GM12864 (cell line): Measurements from ENCODE around the gene WHRN.

ENCODE experiments used
- DNase-seq: peaks from one replicate; pipeline ENCODE4 v3.0.0-alpha.2; 2011; ENCODE audit warnings: low read depth
- H3K4me3 ChIP-seq: 2 replicates; pipeline ENCODE4 v1.5.1; 2011; ENCODE audit warnings: mild to moderate bottlenecking, low read depth, low read length, control low read depth
- TF ChIP-seq, protein P1 (sequence below): IDR thresholded peaks from 2 replicates; pipeline ENCODE4 v1.5.1; 2011; ENCODE audit warnings: low read depth, mild to moderate bottlenecking, moderate library complexity, low read length, control low read depth, inconsistent platforms; ENCODE audit errors: missing control alignments

The WHRN gene

DNA sequence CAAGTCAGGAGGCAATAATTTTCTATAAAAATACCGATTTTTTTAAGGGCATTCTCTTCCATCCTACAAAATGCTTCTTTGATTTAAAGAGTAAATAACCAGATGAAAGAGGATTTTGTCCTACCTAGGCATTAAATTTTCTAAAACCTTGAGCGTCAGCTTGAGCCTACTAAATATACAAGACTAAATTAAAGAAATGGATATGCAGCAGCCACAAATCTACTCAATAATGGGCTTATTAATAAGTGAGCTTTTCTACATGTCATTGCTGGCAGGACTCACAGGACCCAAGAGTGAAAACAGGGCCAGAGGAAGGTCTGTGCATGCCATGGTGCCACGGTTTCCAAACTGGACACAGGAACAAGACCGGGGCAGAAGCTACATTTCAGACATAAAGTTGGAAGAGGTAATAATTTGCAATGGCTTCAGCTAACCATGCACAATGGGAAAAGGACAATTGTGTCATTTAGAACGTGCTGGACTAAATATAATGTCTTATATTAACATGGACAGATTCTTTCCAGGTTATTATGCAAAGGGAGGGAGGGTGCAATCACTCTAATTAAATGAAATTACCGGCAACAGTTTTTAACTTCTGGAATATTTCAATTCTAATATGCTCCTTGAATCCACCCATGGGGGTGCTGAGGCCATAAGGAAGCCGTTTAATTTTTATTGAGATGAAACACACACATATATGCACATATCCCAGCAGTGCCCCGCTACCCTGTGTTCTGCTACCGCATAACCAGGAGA lies 5.2 kb downstream of the WHRN start:
- H3K4me3 ChIP-seq = no peak overlapping the region
- DNase-seq = no peak
- TF ChIP-seq, protein P1, sequence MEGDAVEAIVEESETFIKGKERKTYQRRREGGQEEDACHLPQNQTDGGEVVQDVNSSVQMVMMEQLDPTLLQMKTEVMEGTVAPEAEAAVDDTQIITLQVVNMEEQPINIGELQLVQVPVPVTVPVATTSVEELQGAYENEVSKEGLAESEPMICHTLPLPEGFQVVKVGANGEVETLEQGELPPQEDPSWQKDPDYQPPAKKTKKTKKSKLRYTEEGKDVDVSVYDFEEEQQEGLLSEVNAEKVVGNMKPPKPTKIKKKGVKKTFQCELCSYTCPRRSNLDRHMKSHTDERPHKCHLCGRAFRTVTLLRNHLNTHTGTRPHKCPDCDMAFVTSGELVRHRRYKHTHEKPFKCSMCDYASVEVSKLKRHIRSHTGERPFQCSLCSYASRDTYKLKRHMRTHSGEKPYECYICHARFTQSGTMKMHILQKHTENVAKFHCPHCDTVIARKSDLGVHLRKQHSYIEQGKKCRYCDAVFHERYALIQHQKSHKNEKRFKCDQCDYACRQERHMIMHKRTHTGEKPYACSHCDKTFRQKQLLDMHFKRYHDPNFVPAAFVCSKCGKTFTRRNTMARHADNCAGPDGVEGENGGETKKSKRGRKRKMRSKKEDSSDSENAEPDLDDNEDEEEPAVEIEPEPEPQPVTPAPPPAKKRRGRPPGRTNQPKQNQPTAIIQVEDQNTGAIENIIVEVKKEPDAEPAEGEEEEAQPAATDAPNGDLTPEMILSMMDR = no peak

DNA sequence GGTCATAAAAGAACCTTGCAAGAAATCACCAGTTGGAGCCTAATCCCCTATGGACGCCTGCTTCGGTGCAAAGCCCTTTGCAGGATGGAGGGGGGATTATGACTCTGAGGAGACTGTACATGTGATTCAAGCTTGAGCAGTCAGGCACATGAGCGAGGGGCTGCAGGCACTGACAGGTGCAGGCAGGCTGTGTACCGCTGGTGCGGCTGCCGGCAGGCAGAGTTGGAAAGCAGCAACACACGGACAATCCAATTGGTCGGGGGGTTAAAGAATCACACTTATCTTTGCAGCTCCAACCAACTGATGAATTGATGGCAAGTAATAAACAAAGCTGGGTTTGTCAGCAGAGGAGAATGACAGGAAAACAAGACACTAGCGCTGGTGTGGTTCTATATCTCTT lies 5.7 kb downstream of the WHRN start:
- H3K4me3 ChIP-seq = no peak overlapping the region
- TF ChIP-seq, protein P1 = no peak
- DNase-seq = no peak

DNA sequence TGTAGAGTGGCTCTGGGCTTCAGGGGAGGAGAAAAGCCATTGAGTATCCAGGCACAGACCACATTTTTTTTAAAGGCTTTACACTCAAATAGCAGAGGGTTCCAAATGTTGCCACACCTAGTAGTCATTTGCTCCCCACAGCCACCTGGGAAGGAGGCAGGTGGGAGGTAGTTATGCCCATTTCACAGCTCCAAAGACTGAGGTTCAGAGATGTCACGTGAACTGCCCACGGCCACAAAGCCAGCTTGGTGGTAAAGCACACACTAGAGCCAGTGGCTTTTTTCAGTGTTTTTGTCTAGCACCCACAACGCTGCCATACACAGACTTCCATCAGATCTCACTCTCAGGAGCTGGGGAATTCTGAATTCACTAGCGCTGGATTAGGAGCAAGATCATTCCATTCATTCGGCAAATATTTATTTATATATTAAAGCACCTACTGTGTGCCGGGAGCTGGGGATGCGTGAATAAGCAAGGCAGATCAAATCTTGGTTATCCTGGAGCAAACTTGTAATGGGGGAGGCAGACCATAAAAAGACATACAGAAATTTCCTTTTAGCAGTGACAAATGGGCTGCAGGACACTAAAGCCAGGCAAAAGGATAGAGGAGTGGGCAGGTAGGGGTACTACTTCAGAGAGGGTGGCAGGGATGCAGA lies 7.4 kb downstream of the WHRN start:
- TF ChIP-seq, protein P1 = no peak
- no peak overlapping the region for H3K4me3 ChIP-seq
- DNase-seq = no peak

DNA sequence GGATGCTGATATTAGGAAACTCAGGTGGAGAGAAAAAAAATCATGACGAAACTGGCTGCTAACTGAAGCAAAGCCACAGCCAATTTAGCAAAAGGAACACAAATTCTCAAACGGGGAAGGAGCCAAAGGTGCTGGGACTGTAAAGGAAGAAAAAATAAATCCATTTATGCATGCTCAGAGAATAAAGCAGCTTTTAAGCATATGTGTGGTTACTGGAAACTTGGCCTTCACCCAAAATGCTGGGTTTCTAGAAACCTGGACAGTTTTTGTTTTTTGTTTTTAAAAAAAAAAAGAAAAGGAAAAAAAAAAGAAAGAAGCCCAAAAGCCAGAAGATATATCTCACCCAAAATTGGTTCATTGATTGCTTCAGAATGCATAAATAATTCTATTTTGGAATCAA lies 8.0 kb downstream of the WHRN start:
- no peak overlapping the region for H3K4me3 ChIP-seq
- TF ChIP-seq, protein P1 = no peak
- DNase-seq = no peak

- TF ChIP-seq, protein P1 = no peak
- DNase-seq = no peak
- H3K4me3 ChIP-seq = no peak overlapping the region
These were observed 9.3 kb downstream of the WHRN start for GRCh38 chr9:114496011-114496410.

- H3K4me3 ChIP-seq = no peak overlapping the region
- TF ChIP-seq, protein P1 = no peak
- no peak for DNase-seq
These were observed 10.3 kb downstream of the WHRN start for GRCh38 chr9:114494776-114495569.
